ENCODE data around the gene DNMBP. TPM values are rescaled to one million over a fixed set of nuclear protein-coding genes. Genes with fewer than 3 reads are reported as not detected.

DNMBP gene
- total and polyA plus RNA-seq, 12 donors: 5.1 to 8.1 (median 7.1) TPM

DNA sequence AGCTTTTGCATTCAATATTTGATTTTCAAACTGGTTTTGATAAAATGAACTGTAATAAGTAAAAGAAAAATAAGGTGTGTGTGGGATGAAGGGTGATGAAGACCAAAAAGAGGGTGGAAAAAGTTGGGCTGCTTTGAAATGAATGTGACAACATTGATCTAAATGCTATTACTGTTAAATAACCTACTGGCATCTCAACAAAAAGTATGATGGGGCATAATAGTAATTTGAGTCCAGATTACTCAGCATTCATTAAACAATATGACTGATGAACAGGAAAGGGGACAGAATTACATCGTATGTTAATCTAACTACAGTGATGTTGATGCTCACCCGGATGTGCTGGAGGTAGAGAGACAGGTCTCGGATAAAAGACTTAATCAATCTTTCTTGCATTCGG is 115.1 kb downstream of the DNMBP start:
- Histone ChIP-seq H3K36me3 (peaks cover 0 to 84% (median 52%) of the 10 kb centered on the region in 9 donors), H3K27me3 (no peaks in the 10 kb centered on the region), H3K4me3 (no peak overlapping the region), H3K27ac (no peak overlapping the region), H3K9me3 (no peaks in the 10 kb centered on the region), H3K4me1 (no peaks in the 10 kb centered on the region)
- DNase-seq (no peak), ATAC-seq (no peak)
- TF ChIP-seq, protein P1, sequence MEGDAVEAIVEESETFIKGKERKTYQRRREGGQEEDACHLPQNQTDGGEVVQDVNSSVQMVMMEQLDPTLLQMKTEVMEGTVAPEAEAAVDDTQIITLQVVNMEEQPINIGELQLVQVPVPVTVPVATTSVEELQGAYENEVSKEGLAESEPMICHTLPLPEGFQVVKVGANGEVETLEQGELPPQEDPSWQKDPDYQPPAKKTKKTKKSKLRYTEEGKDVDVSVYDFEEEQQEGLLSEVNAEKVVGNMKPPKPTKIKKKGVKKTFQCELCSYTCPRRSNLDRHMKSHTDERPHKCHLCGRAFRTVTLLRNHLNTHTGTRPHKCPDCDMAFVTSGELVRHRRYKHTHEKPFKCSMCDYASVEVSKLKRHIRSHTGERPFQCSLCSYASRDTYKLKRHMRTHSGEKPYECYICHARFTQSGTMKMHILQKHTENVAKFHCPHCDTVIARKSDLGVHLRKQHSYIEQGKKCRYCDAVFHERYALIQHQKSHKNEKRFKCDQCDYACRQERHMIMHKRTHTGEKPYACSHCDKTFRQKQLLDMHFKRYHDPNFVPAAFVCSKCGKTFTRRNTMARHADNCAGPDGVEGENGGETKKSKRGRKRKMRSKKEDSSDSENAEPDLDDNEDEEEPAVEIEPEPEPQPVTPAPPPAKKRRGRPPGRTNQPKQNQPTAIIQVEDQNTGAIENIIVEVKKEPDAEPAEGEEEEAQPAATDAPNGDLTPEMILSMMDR (IDR thresholded peaks at IDR 0.05): no peak
- intact Hi-C loops (cut with DNase I): no loop called here
- WGBS, 2 donors: 95 to 97% methylated on average over 4 of the region's 4 CpGs

DNA sequence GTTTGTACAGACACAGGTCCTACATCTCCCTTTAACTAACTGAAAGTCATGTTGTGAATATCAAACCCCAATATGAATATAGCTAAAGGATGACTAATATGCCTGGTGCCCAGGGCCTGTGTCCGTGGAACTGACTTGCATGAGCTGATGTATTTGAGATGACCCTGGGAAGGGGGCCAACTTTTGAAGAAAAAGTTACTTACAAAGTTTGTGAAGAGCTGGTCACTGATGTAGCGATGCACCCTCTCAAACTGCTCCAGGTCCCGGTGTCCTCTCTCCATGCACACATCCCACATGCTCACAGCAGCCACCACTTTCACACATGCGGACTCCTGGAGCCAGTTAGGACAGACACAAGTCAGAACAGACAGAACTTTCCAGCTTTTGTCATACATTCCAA is 121.1 kb downstream of the DNMBP start:
- DNase-seq (no peak), ATAC-seq (no peak)
- H3K4me3 ChIP-seq: no peak overlapping the region
- no peaks in the 10 kb centered on the region for H3K27me3 ChIP-seq
- peaks cover 0 to 84% (median 38%) of the 10 kb centered on the region in 9 donors for H3K36me3 ChIP-seq
- H3K27ac ChIP-seq: no peak overlapping the region
- no peaks in the 10 kb centered on the region for H3K4me1 ChIP-seq
- H3K9me3 ChIP-seq: no peaks in the 10 kb centered on the region
- 79 to 83% methylated on average over 4 of the region's 4 CpGs for WGBS, 2 donors
- intact Hi-C loops (cut with DNase I): no loop called here
- TF ChIP-seq, protein P1 (IDR thresholded peaks at IDR 0.05): no peak

- Histone ChIP-seq H3K27ac (no peak overlapping the region), H3K27me3 (no peaks in the 10 kb centered on the region), H3K36me3 (peaks cover 0 to 100% (median 67%) of the 10 kb centered on the region in 9 donors), H3K9me3 (no peaks in the 10 kb centered on the region), H3K4me1 (peaks cover 0 to 12% (median 0%) of the 10 kb centered on the region in 9 donors), H3K4me3 (no peak overlapping the region)
- 21 to 24% methylated on average over 2 of the region's 2 CpGs for WGBS, 2 donors
- TF ChIP-seq, protein P1 (IDR thresholded peaks at IDR 0.05): no peak
- DNase-seq: no peak
- ATAC-seq: no peak
- intact Hi-C loops (cut with DNase I): no loop called here
Observed at GRCh38 chr10:99883523-99883922, 126.2 kb downstream of the DNMBP start.

- Histone ChIP-seq H3K27me3 (no peaks in the 10 kb centered on the region), H3K27ac (no peak overlapping the region), H3K4me3 (no peak overlapping the region), H3K36me3 (peaks cover 0 to 100% (median 67%) of the 10 kb centered on the region in 9 donors), H3K9me3 (no peaks in the 10 kb centered on the region), H3K4me1 (peaks cover 0 to 12% (median 0%) of the 10 kb centered on the region in 9 donors)
- ATAC-seq (no peak), DNase-seq (no peak)
- WGBS, 2 donors: 92 to 93% methylated on average over 5 of the region's 5 CpGs
- intact Hi-C loops (cut with DNase I): no loop called here
- TF ChIP-seq, protein P1 (IDR thresholded peaks at IDR 0.05): no peak
Observed at GRCh38 chr10:99881371-99881770, 128.4 kb downstream of the DNMBP start.
